GM12878 (cell line): ENCODE data around the gene ZNF396. TPM values are rescaled to one million over a fixed set of nuclear protein-coding genes. Genes with fewer than 3 reads are reported as not detected.

ENCODE experiments used
- ATAC-seq: fragments of 200-7000 bp; cut with Tn5 transposase; 3 replicates; pipeline ENCODE4 v1.9.1; 2020; ENCODE audit warnings: mild to moderate bottlenecking, moderate library complexity
- BruUV-seq: library from RNA; stranded (reverse); fragments of 400-500 nt; replicated peaks from 2 replicates; lab custom pipeline; 2021; lab: Mats Ljungman, UMichigan
- CTCF ChIA-PET: fragments of 300-600 bp; sonication (Branson Sonifier 250); formaldehyde crosslinking; extraction: SDS; loops from one replicate; lab custom pipeline; 2021; ENCODE audit warnings: inconsistent platforms; lab: Yijun Ruan, JAX
- POLR2A ChIA-PET: fragments of 350-600 bp; formaldehyde crosslinking; extraction: SDS; loops from one replicate; lab custom pipeline; 2021; ENCODE audit warnings: inconsistent platforms; lab: Charles Lee
- RAD21 ChIA-PET: fragments of 300-600 bp; sonication (Branson Sonifier 250); formaldehyde crosslinking; loops from one replicate; lab custom pipeline; 2023; ENCODE audit warnings: antibody characterized with exemption; ENCODE audit not compliant: unreplicated experiment; lab: Charles Lee
- SMC1A ChIA-PET: fragments of 300-600 bp; sonication (Branson Sonifier 250); formaldehyde crosslinking; loops from one replicate; lab custom pipeline; 2023; ENCODE audit not compliant: unreplicated experiment, uncharacterized antibody; lab: Charles Lee
- DNase-seq: peaks from one replicate; pipeline ENCODE4 v3.0.0-alpha.2; 2011; ENCODE audit warnings: low read depth, low spot score
- FAIRE-seq: peaks from 3 replicates; lab custom pipeline; 2011; peaks lifted over from hg19 to GRCh38; lab: Jason Lieb, UNC
- H2AFZ ChIP-seq: 2 replicates; pipeline ENCODE4 v1.6.0; 2011; ENCODE audit warnings: low read depth, low read length, control low read depth; ENCODE audit not compliant: control insufficient read depth
- H3K27ac ChIP-seq: 2 replicates; pipeline ENCODE4 v1.5.1; 2011; ENCODE audit warnings: control low read depth; ENCODE audit not compliant: control insufficient read depth, insufficient read depth
- H3K27me3 ChIP-seq, 2 experiments: replicated peaks in 1 of 2; 2 replicates each; pipeline versions ENCODE4 v1.6.0 to v1.6.1; 2011; ENCODE audit warnings: low read length in 1 of 2; ENCODE audit not compliant: control insufficient read depth in 2 of 2, insufficient read depth in 2 of 2
- H3K36me3 ChIP-seq, 2 experiments: 2 replicates each; pipeline ENCODE4 v1.5.1; 2011; ENCODE audit warnings: low read length in 1 of 2; ENCODE audit not compliant: control insufficient read depth in 2 of 2, insufficient read depth in 2 of 2
- H3K4me1 ChIP-seq: 2 replicates; pipeline ENCODE4 v1.6.1; 2011; ENCODE audit warnings: mild to moderate bottlenecking, low read length, moderate library complexity, mixed read lengths; ENCODE audit not compliant: control insufficient read depth, insufficient read depth
- H3K4me2 ChIP-seq: 2 replicates; pipeline ENCODE4 v1.6.0; 2011; ENCODE audit warnings: control low read depth; ENCODE audit not compliant: control insufficient read depth, insufficient read depth
- H3K4me3 ChIP-seq: fragments of 200-600 bp; sonication (generic); 2 replicates; pipeline ENCODE4 v1.5.1; 2016
- H3K79me2 ChIP-seq: 2 replicates; pipeline ENCODE4 v1.6.0; 2011; ENCODE audit warnings: low read length; ENCODE audit not compliant: control insufficient read depth, insufficient read depth
- H3K9ac ChIP-seq: 2 replicates; pipeline ENCODE4 v1.8.0; 2011; ENCODE audit warnings: low read length, control low read depth, mixed read lengths; ENCODE audit not compliant: control insufficient read depth, insufficient read depth
- H3K9me3 ChIP-seq: replicated peaks from 3 replicates; pipeline ENCODE4 v1.5.1; 2011; ENCODE audit warnings: mild to moderate bottlenecking, low read length; ENCODE audit not compliant: control insufficient read depth, insufficient read depth
- H4K20me1 ChIP-seq: 2 replicates; pipeline ENCODE4 v1.6.0; 2011; ENCODE audit not compliant: control insufficient read depth, insufficient read depth
- HDAC6 ChIP-seq: fragments of 200-600 bp; sonication (generic); IDR thresholded peaks from one replicate; pipeline ENCODE4 v1.8.0; 2017; ENCODE audit warnings: antibody characterized with exemption; ENCODE audit not compliant: unreplicated experiment
- KDM1A ChIP-seq: fragments of 200-600 bp; sonication (generic); IDR thresholded peaks from 2 replicates; pipeline ENCODE4 v1.6.1; 2016; ENCODE audit warnings: borderline replicate concordance
- PAX8 ChIP-seq: fragments of 450-650 bp; IDR thresholded peaks from 2 replicates; pipeline ENCODE4 v1.6.1; 2017; ENCODE audit warnings: mild to moderate bottlenecking, moderate library complexity
- RBBP5 ChIP-seq: fragments of 200-600 bp; sonication (generic); conservative IDR thresholded peaks from 2 replicates; pipeline ENCODE4 v1.6.1; 2016
- SMAD1 ChIP-seq: fragments of 450-650 bp; IDR thresholded peaks from 2 replicates; pipeline ENCODE4 v1.6.1; 2018; ENCODE audit warnings: mild to moderate bottlenecking, low read depth; ENCODE audit not compliant: partially characterized antibody
- STAT3 ChIP-seq: IDR thresholded peaks from 2 replicates; pipeline ENCODE4 v1.6.1; 2011; ENCODE audit warnings: low read depth, low read length, improper control_type of control experiment
- ZNF24 ChIP-seq: fragments of 450-650 bp; IDR thresholded peaks from 2 replicates; pipeline ENCODE4 v1.6.1; 2017; ENCODE audit warnings: antibody characterized with exemption, mild to moderate bottlenecking
- WGBS: methylation state at CpG from one replicate; pipeline ENCODE4 v1.1.6; 2016; ENCODE audit warnings: low lambda C conversion rate; ENCODE audit not compliant: insufficient replicate concordance, insufficient coverage; ENCODE audit errors: missing lambda C conversion rate; 5-methylcytosine and 5-hydroxymethylcytosine counted together
- in situ Hi-C: fragments of 300-500 bp; cut with MboI; formaldehyde crosslinking; loops from 9 replicates; pipeline ENCODE4 v1.14.3; 2018; ENCODE audit warnings: mixed read lengths
- intact Hi-C: fragments of 100-400 bp; cut with micrococcal nuclease; formaldehyde crosslinking; loops from one replicate; pipeline ENCODE4 v1.14.2; 2022; ENCODE audit not compliant: unreplicated experiment
- polyA plus RNA-seq, 11 experiments: library from polyadenylated mRNA; depleted of rRNA in 4 of 11; unstranded in 6 of 11; stranded (reverse) in 5 of 11; fragments of >200 nt; fragmentation: Nextera tagmentation in 4 of 11; fragmentation: Illumina TruSeq in 1 of 11; extraction: Ambion mirVana in 4 of 11; extraction: Trizol in 1 of 11; gene quantifications; 1 replicate in 1 of 11; 2 replicates in 10 of 11; pipeline versions ENCODE4 v1.2.1 to v1.2.3, GENCODE V29; 2011 to 2016; ENCODE audit warnings: inconsistent platforms in 2 of 11, missing spikeins in 2 of 11, low read depth in 1 of 11
- total RNA-seq, 4 experiments: library from RNA; depleted of rRNA in 3 of 4; stranded (reverse); fragments of >200 nt in 3 of 4; fragmentation: Illumina TruSeq in 1 of 4; extraction: Trizol in 1 of 4; gene quantifications; 2 replicates each; pipeline versions ENCODE4 v1.2.1 to v1.2.3, GENCODE V29; 2013 to 2021

Gene ZNF396
- total and polyA plus RNA-seq, 10 of the 15 experiments (the other 5 are each of a cell fraction or from before 2014, with no cell fraction given), result 0.14 to 0.79 (median 0.47) TPM

DNA sequence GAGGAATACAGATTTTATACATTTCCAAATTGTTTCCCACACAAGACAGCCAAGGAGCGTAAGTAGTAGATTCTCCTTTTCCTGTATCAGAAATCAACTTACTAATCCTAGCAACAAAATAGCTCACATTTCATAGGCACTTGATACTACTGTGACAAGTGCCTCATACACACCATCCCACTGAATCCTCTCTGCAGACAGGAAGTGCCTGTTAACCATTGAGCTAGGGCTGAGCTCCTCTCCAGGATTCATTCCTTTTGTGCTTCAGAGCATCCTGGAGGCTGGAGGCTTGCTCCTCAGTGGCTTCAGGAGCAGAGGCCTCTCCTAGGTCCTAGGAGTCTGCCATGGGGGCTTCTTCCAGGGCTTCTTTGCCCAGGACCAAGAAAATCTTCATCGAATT lies 20.8 kb upstream of the ZNF396 start:
- no TSS peak for BruUV-seq
- no peak for FAIRE-seq
- H3K27me3 ChIP-seq, result no peaks in the 10 kb centered on the region
- H3K9ac ChIP-seq, result no peak overlapping the region
- in situ Hi-C loops, result no loop called here
- RAD21 ChIA-PET, result interaction anchor here (1.1 to 2.4 kb wide), 3 partner anchors 12 to 114 kb away, joined by 3 to 8 read pairs (median 7); no protein-coding TSS in a partner anchor
- TF ChIP-seq HDAC6, result no peak
- TF ChIP-seq, all 136 proteins: peak for 0
- no peak overlapping the region for H3K4me3 ChIP-seq
- ATAC-seq (no peak), DNase-seq (no peak)
- H3K9me3 ChIP-seq, result no peaks in the 10 kb centered on the region
- H3K79me2 ChIP-seq, result no peaks in the 10 kb centered on the region
- H3K36me3 ChIP-seq, result no peaks in the 10 kb centered on the region
- SMC1A ChIA-PET, result interaction anchor here (1.6 to 7.6 kb wide), 2 partner anchors 10 to 14 kb away, joined by 12 to 38 read pairs; no protein-coding TSS in a partner anchor
- no peak overlapping the region for H2AFZ ChIP-seq
- H3K4me1 ChIP-seq, result no peaks in the 10 kb centered on the region
- WGBS, result 62% methylated on average over 2 of the region's 2 CpGs
- CTCF ChIA-PET, result interaction anchor here (2.0 to 2.6 kb wide), 2 partner anchors 10 to 11 kb away, joined by 7 to 13 read pairs; no protein-coding TSS in a partner anchor
- H3K4me2 ChIP-seq, result no peak overlapping the region
- intact Hi-C loops, result no loop called here
- no peaks in the 10 kb centered on the region for H4K20me1 ChIP-seq
- POLR2A ChIA-PET, result interaction anchor here (0.6 kb wide), 1 partner anchor 26 kb away, joined by 3 read pairs; no protein-coding TSS in a partner anchor
- no peak overlapping the region for H3K27ac ChIP-seq

DNA sequence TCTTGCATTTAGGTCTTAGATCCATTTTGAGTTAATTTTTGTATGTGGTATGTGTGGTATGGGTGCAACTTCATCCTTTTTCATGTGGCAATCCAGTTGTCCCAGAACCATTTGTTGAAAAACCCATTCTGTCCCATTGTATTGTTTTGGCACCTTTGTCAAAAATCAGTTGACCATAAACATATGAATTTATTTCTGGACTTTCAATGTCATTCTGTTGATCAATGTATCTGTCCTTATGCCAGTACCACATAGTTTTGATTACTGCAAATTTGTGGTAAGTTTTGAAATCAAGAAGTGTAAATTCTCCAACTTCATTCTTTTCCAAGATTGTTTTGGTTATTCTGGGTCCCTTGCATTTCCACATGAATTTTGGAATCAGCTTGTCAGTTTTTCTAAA lies 16.6 kb upstream of the ZNF396 start:
- RAD21 ChIA-PET, result no interaction called here
- Histone ChIP-seq H3K79me2 (no peaks in the 10 kb centered on the region), H3K27me3 (no peaks in the 10 kb centered on the region), H3K4me3 (no peak overlapping the region), H2AFZ (no peak overlapping the region), H3K27ac (no peak overlapping the region), H4K20me1 (no peaks in the 10 kb centered on the region), H3K9ac (no peak overlapping the region), H3K9me3 (no peaks in the 10 kb centered on the region; the same call in 2 of the 3 replicates), H3K4me2 (no peak overlapping the region), H3K36me3 (no peaks in the 10 kb centered on the region), H3K4me1 (no peaks in the 10 kb centered on the region)
- TF ChIP-seq PAX8, result no peak
- TF ChIP-seq STAT3, result no peak
- no peak for TF ChIP-seq KDM1A
- no peak for TF ChIP-seq SMAD1
- TF ChIP-seq ZNF24, result no peak
- TF ChIP-seq RBBP5, result no peak
- FAIRE-seq (no peak), DNase-seq (no peak), ATAC-seq (no peak)
- SMC1A ChIA-PET, result interaction anchor here (0.7 to 1.2 kb wide), 3 partner anchors 14 to 118 kb away, joined by 3 read pairs; no protein-coding TSS in a partner anchor
- BruUV-seq, result no TSS peak
- CTCF ChIA-PET, result no interaction called here
- POLR2A ChIA-PET, result no interaction called here
- in situ Hi-C loops, result no loop called here
- intact Hi-C loops, result no loop called here
